GM19193 (cell line): Measurements from ENCODE around the gene FBXL12.

Experiments used
- POLR2A ChIP-seq: IDR thresholded peaks from 4 replicates; pipeline ENCODE4 v1.6.1; 2011; ENCODE audit not compliant: insufficient read depth, insufficient read length; ENCODE audit errors: extremely low read depth

The FBXL12 gene

GRCh38 chr19:9818734-9819595 lies at the start of gene FBXL12:
Gene FBXL12, minus strand, starts transcription at chr19:9819079. Its CDS starts 266 bp downstream, at chr19:9818813.
- peak; percentile 95 for TF ChIP-seq POLR2A

GRCh38 chr19:9865732-9866501 lies 47.0 kb upstream of the FBXL12 start:
- no peak for TF ChIP-seq POLR2A

GRCh38 chr19:9863759-9864158 lies 44.9 kb upstream of the FBXL12 start:
- TF ChIP-seq POLR2A = no peak

GRCh38 chr19:9862938-9863337 lies 44.1 kb upstream of the FBXL12 start:
- no peak for TF ChIP-seq POLR2A

GRCh38 chr19:9861503-9861902 lies 42.6 kb upstream of the FBXL12 start:
- TF ChIP-seq POLR2A = no peak

- TF ChIP-seq POLR2A = no peak
These were observed 41.5 kb upstream of the FBXL12 start for GRCh38 chr19:9860407-9860806.

GRCh38 chr19:9858766-9859165 lies 39.9 kb upstream of the FBXL12 start:
- no peak for TF ChIP-seq POLR2A

- TF ChIP-seq POLR2A = no peak
These were observed 39.3 kb upstream of the FBXL12 start for GRCh38 chr19:9857920-9858746.

- TF ChIP-seq POLR2A = no peak
These were observed 38.3 kb upstream of the FBXL12 start for GRCh38 chr19:9857076-9857721.

- no peak for TF ChIP-seq POLR2A
These were observed 37.7 kb upstream of the FBXL12 start for GRCh38 chr19:9856609-9857008.

GRCh38 chr19:9854282-9854846 lies 35.5 kb upstream of the FBXL12 start:
- no peak for TF ChIP-seq POLR2A

- no peak for TF ChIP-seq POLR2A
These were observed 31.5 kb upstream of the FBXL12 start for GRCh38 chr19:9850235-9850959.

- TF ChIP-seq POLR2A = no peak
These were observed 30.9 kb upstream of the FBXL12 start for GRCh38 chr19:9849791-9850190.

GRCh38 chr19:9848762-9849161 lies 29.9 kb upstream of the FBXL12 start:
- no peak for TF ChIP-seq POLR2A

- no peak for TF ChIP-seq POLR2A
These were observed 29.2 kb upstream of the FBXL12 start for GRCh38 chr19:9848060-9848459.
